ENCODE measurements around the gene TCOF1.

TCOF1 gene

DNA sequence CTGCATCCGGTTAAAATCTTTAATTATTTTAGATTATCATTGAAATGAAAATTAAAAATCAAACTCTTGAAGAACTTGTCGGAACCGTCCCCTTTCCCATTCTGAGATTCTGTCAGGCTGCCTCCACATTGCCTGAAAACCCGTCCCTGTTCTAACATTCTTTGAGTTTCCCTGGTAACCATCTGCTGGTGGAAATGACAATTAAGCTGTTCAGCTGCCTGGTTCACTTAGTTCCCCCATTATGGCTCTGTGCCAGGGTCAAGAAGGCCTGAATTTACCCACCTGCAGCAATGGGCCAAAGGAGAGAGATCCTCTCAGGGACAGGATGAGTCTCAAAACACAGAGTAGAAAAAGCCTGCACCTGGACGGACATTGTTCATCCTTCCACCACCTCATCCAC lies 11.8 kb upstream of the TCOF1 start:
- POLR2A ChIA-PET, result interaction anchor here (0.7 kb wide), 1 partner anchor 9 kb away, joined by 3 read pairs; no protein-coding TSS in a partner anchor
- TF ChIP-seq, protein P1, sequence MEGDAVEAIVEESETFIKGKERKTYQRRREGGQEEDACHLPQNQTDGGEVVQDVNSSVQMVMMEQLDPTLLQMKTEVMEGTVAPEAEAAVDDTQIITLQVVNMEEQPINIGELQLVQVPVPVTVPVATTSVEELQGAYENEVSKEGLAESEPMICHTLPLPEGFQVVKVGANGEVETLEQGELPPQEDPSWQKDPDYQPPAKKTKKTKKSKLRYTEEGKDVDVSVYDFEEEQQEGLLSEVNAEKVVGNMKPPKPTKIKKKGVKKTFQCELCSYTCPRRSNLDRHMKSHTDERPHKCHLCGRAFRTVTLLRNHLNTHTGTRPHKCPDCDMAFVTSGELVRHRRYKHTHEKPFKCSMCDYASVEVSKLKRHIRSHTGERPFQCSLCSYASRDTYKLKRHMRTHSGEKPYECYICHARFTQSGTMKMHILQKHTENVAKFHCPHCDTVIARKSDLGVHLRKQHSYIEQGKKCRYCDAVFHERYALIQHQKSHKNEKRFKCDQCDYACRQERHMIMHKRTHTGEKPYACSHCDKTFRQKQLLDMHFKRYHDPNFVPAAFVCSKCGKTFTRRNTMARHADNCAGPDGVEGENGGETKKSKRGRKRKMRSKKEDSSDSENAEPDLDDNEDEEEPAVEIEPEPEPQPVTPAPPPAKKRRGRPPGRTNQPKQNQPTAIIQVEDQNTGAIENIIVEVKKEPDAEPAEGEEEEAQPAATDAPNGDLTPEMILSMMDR (IDR thresholded peaks at IDR 0.05; ENCODE audit: control extremely low read depth, extremely low read depth, low read depth, missing control alignments), result no peak
- CTCF ChIA-PET, result no interaction called here
- no peak for DNase-seq (ENCODE audit: extremely low spot score)

GRCh38 chr5:150346592-150346991 lies 10.9 kb upstream of the TCOF1 start:
- CTCF ChIA-PET, result interaction anchor here (2.4 kb wide), 1 partner anchor 225 kb away, joined by 5 read pairs; no protein-coding TSS in a partner anchor
- POLR2A ChIA-PET, result no interaction called here
- no peak for DNase-seq (ENCODE audit: extremely low spot score)
- TF ChIP-seq, protein P1 (IDR thresholded peaks at IDR 0.05; ENCODE audit: control extremely low read depth, extremely low read depth, low read depth, missing control alignments), result no peak

DNA sequence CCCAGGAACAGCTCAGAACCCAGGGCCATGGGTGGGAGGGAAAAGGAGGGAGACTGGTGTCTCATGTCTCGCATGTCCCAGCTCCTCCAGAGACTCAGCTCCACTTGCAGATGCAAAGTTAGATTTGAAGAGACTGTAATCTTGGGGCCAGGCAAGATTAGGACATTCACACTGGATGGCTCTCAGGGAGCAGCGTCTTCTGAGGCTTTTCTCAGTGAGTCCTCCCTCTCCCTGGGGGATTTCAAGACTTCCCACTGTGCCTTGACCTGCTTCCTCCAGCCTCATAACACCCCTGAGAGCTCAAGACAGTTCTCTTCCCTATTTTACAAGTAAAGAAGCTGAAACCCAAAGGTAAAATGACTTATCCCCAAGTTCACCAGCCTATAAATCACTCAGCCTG lies 10.5 kb upstream of the TCOF1 start:
- CTCF ChIA-PET, result interaction anchor here (2.4 kb wide), 1 partner anchor 225 kb away, joined by 5 read pairs; no protein-coding TSS in a partner anchor
- TF ChIP-seq, protein P1 (IDR thresholded peaks at IDR 0.05; ENCODE audit: control extremely low read depth, extremely low read depth, low read depth, missing control alignments), result no peak
- no peak for DNase-seq (ENCODE audit: extremely low spot score)
- POLR2A ChIA-PET, result no interaction called here

DNA sequence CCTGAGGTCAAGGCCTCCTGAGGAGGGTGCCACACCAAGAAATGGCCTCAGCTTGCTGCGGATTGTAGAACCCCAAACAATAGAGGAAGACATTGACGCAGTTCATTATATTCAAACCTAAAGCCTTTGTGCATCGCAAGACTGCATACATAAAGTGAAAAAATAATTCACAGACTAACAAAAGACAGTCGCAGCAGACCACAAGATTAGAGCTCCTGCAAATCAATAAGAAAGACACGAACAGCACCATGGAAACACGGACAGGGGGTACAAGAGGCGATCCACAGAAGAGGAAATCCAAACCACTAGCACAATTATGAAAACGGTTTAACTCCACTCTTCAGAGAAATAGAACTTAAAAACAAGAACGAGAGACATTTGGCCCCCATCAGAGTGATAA lies 10.0 kb upstream of the TCOF1 start:
- TF ChIP-seq, protein P1 (IDR thresholded peaks at IDR 0.05; ENCODE audit: control extremely low read depth, extremely low read depth, low read depth, missing control alignments), result no peak
- POLR2A ChIA-PET, result no interaction called here
- CTCF ChIA-PET, result interaction anchor here (1.2 to 2.4 kb wide), 2 partner anchors 60 to 226 kb away, joined by 3 to 5 read pairs; no protein-coding TSS in a partner anchor
- DNase-seq (ENCODE audit: extremely low spot score), result no peak

DNA sequence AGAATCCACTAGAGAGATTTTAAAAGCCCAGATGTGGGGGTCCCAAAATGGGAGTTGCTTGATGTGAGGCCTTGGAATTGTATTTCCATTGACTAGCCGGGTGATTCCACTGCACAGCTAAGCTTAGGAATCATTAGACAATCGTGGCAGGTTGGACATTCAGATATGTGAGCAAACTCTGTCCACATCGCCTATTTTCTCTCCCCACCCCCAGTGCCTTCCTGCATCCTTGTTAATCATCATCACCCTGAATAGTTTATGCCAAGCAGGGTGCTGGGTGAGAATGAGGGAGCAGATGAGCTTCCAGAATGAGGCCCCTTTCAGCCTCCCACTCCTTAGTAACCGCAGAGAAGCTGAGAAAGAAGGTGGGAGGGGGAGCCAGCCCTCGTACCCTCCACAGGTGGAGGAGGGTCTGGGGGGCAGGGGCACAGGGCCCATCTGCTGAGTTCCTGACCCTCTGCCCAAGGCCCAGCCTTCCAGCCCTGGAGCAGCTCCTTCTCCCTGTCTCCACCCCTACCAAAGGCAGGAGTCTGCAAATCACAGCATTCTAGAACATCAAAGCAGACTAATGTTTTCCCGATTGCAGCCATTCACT lies 7.7 kb upstream of the TCOF1 start:
- ChIA-PET CTCF (interaction anchor here (1.0 to 4.0 kb wide), 19 partner anchors 9 to 497 kb away, joined by 3 to 41 read pairs (median 6); no protein-coding TSS in a partner anchor), POLR2A (no interaction called here)
- DNase-seq (ENCODE audit: extremely low spot score), result no peak
- TF ChIP-seq, protein P1 (IDR thresholded peaks at IDR 0.05; ENCODE audit: control extremely low read depth, extremely low read depth, low read depth, missing control alignments), result no peak

- POLR2A ChIA-PET, result interaction anchor here (0.6 kb wide), 1 partner anchor 337 kb away, joined by 11 read pairs; no protein-coding TSS in a partner anchor
- DNase-seq (ENCODE audit: extremely low spot score), result peak; percentile 79
- TF ChIP-seq, protein P1 (IDR thresholded peaks at IDR 0.05; ENCODE audit: control extremely low read depth, extremely low read depth, low read depth, missing control alignments), result peak; percentile 78
- CTCF ChIA-PET, result interaction anchor here (0.6 to 4.0 kb wide), 30 partner anchors 8 to 714 kb away, joined by 3 to 41 read pairs (median 4); no protein-coding TSS in a partner anchor
Observed at GRCh38 chr5:150350524-150351344, 6.8 kb upstream of the TCOF1 start.

Data from GM10248 (cell line).